Tibial nerve (tissue), 4 donors: ENCODE results near the gene HSD11B1.

Source experiments
- CTCF ChIP-seq, 5 experiments: fragments of 200-600 bp in 3 of 5; fragments of 450-650 bp in 2 of 5; sonication (generic) in 3 of 5; IDR thresholded peaks; one replicate each; pipeline ENCODE4 v1.5.1; 2016 to 2019; ENCODE audit warnings: antibody characterized with exemption in 5 of 5, mild to moderate bottlenecking in 3 of 5, moderate library complexity in 2 of 5
- EP300 ChIP-seq, 2 donors: sonication (generic); formaldehyde crosslinking; IDR thresholded peaks; one replicate each; pipeline ENCODE4 v1.6.1; 2017; ENCODE audit warnings: antibody characterized with exemption in 2 of 2, mild to moderate bottlenecking in 1 of 2
- POLR2A ChIP-seq, 2 donors: fragments of 450-650 bp; IDR thresholded peaks; one replicate each; pipeline ENCODE4 v1.6.1; 2017; ENCODE audit warnings: antibody characterized with exemption in 2 of 2, mild to moderate bottlenecking in 2 of 2, moderate library complexity in 2 of 2

GRCh38 chr1:209715314-209715713 is 10.7 kb downstream of the HSD11B1 start:
- TF ChIP-seq CTCF (IDR thresholded peaks at IDR 0.05) (no peak), POLR2A (IDR thresholded peaks at IDR 0.05) (no peak), EP300 (IDR thresholded peaks at IDR 0.05) (no peak)
